Measurements from ENCODE around the gene IPMK. TPM values are rescaled to one million over a fixed set of nuclear protein-coding genes. Genes with fewer than 3 reads are reported as not detected.
A peak's percentile ranks its signal among the peaks of the same experiment; 100 is the strongest.
"Not testable (repeated sequence)": the region's sequence is repeated elsewhere in the genome, so short reads cannot be mapped to it uniquely, and the experiment has no call there.

Gene IPMK
- total and polyA plus RNA-seq, 2 donors (not counting 3 experiments of a cell fraction or from before 2014, with no cell fraction given) = 1.4 to 8.1 TPM

DNA sequence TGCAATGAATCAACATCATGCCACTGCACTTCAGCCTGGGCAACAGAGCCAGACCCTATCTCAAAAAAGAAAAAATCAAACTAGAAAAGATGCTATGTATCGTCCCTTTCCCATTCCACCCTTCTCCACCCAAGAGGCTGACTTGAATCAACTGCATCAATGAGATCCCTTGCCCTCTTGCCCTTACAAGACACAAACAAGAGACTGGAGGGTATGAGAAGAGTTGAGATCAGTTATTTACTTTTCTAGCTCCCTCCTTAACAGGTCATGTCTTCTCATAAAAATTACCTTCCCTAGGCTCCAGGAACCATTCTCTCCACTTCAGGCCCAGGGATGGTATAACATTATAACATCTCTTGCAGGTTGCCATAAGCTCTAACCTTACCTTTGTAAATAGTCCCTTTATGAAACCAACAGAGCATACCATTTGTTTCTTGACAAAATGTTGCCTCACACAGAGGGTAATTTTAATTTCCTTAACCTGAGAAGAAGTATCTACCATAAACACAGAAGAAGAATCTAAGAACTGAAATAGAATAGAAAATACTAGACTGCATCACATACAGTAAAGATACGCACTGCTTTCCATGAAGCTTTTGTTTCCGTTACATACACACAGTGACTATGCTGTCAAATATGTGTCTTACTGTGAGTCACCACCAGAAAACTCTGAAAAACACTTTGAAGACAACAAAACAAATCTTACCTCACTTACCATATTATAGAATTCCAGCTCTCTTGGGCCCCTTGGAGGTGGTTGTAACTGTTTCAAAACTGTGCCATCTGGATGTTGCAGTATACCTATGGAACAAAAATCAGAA lies 30.5 kb downstream of the IPMK start:
- intact Hi-C loops (cut with micrococcal nuclease) = loop anchor here (1.0 kb wide), 1 partner anchor 45 kb away; no protein-coding TSS in a partner anchor

DNA sequence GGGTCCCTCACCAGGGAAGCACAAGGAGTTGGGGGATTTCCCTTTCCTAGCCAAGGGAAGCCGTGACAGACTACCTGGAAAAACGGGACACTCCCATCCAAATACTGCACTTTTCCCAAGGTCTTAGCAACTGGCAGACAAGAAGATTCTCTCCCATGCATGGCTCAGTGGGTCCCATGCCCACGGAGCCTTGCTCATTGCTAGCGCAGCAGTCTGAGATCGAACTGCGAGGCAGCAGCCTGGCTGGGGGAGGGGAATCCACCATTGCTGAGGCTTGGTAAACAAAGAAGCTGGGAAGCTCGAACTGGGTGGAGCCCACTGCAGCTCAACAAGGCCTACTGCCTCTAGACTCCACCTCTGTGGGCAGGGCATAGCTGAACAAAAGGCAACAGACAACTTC lies 37.8 kb downstream of the IPMK start:
- H3K4me3 ChIP-seq (replicated peaks in 1 of 3; ENCODE audit: insufficient read depth in 1 of 3, low read depth in 1 of 3, low read length in 3 of 3); H3K4me1 ChIP-seq (ENCODE audit: control insufficient read depth, extremely low read depth, insufficient read depth, low read length); H3K79me2 ChIP-seq (ENCODE audit: control insufficient read depth, insufficient read depth, low read length); H3K27ac ChIP-seq (ENCODE audit: insufficient read depth, low read depth, low read length); H3K4me2 ChIP-seq (ENCODE audit: insufficient read depth, low read length); POLR2A ChIA-PET; H3K9ac ChIP-seq (replicated peaks; ENCODE audit: extremely low read depth, insufficient read depth, low read length); H2AFZ ChIP-seq (ENCODE audit: low read depth, low read length); intact Hi-C loops (cut with micrococcal nuclease); H3K9me1 ChIP-seq (replicated peaks; ENCODE audit: control insufficient read depth, extremely low read depth, insufficient read depth, low read length); H3K36me3 ChIP-seq (ENCODE audit: control insufficient read depth in 2 of 2, extremely low read depth in 1 of 2, insufficient read depth in 2 of 2, low read length in 2 of 2); dilution Hi-C loops (cut with MboI; ENCODE audit: extremely low pct_ligation_motif_present, low sequenced_read_pairs); H3K9me3 ChIP-seq (replicated peaks; ENCODE audit: control insufficient read depth, insufficient read depth, low read length); H4K20me1 ChIP-seq (replicated peaks; ENCODE audit: control insufficient read depth, extremely low read depth, insufficient read depth, low read length); H3K27me3 ChIP-seq (ENCODE audit: control insufficient read depth in 2 of 2, insufficient read depth in 2 of 2, low read length in 2 of 2); DNase-seq (ENCODE audit: low read depth, low spot score); FAIRE-seq; BruUV-seq (replicated peaks): not testable (repeated sequence)
- CTCF ChIA-PET = interaction anchor here (1.7 kb wide), 1 partner anchor 62 kb away, joined by 4 read pairs; no protein-coding TSS in a partner anchor

More for the DNA sequence above, 30.5 kb downstream of the IPMK start:
- H3K4me2 ChIP-seq (ENCODE audit: insufficient read depth, low read length) = peak overlapping the region; percentile 90
- no peaks in the 10 kb centered on the region for H4K20me1 ChIP-seq (replicated peaks; ENCODE audit: control insufficient read depth, extremely low read depth, insufficient read depth, low read length)
- H3K4me1 ChIP-seq (ENCODE audit: control insufficient read depth, extremely low read depth, insufficient read depth, low read length) = peaks cover 50% of the 10 kb centered on the region
- TF ChIP-seq MYC (IDR thresholded peaks at IDR 0.05; ENCODE audit: low read depth, low read length) (no peak), FOS (IDR thresholded peaks at IDR 0.05; ENCODE audit: borderline replicate concordance, insufficient read depth, low read length) (peak; percentile 92), JUN (IDR thresholded peaks at IDR 0.05; ENCODE audit: borderline replicate concordance, insufficient read depth, insufficient read length, low read depth) (peak; percentile 99)
- TF ChIP-seq, protein P1, sequence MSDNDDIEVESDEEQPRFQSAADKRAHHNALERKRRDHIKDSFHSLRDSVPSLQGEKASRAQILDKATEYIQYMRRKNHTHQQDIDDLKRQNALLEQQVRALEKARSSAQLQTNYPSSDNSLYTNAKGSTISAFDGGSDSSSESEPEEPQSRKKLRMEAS (IDR thresholded peaks at IDR 0.05; ENCODE audit: insufficient read depth, insufficient read length) = no peak
- CTCF ChIA-PET = interaction anchor here (1.0 to 1.8 kb wide), 8 partner anchors 8 to 147 kb away, joined by 3 to 13 read pairs (median 4); partner anchors contain the start of genes CISD1 and IPMK
- POLR2A ChIA-PET = interaction anchor here (0.5 to 0.9 kb wide), 3 partner anchors 26 to 50 kb away, joined by 3 to 6 read pairs (median 3); partner anchors contain the start of gene CISD1
- peaks cover 36% of the 10 kb centered on the region for H3K79me2 ChIP-seq (ENCODE audit: control insufficient read depth, insufficient read depth, low read length)
- no peaks in the 10 kb centered on the region for H3K27me3 ChIP-seq (ENCODE audit: control insufficient read depth in 2 of 2, insufficient read depth in 2 of 2, low read length in 2 of 2)
- peak overlapping the region; percentile 80 for H3K9ac ChIP-seq (replicated peaks; ENCODE audit: extremely low read depth, insufficient read depth, low read length)
- no peaks in the 10 kb centered on the region for H3K9me3 ChIP-seq (replicated peaks; ENCODE audit: control insufficient read depth, insufficient read depth, low read length)
- peak; percentile 88 for FAIRE-seq
- no peaks in the 10 kb centered on the region for H3K9me1 ChIP-seq (replicated peaks; ENCODE audit: control insufficient read depth, extremely low read depth, insufficient read depth, low read length)
- H3K4me3 ChIP-seq (replicated peaks in 1 of 3; ENCODE audit: insufficient read depth in 1 of 3, low read depth in 1 of 3, low read length in 3 of 3) = peak overlapping the region in 1 of 3 experiments; percentile 70
- TSS peak; percentile 1 for BruUV-seq (replicated peaks)
- DNase-seq (ENCODE audit: low read depth, low spot score) = peak; percentile 93
- dilution Hi-C loops (cut with MboI; ENCODE audit: extremely low pct_ligation_motif_present, low sequenced_read_pairs) = no loop called here
- H3K27ac ChIP-seq (ENCODE audit: insufficient read depth, low read depth, low read length) = peak overlapping the region; percentile 94
- no peaks in the 10 kb centered on the region for H3K36me3 ChIP-seq (ENCODE audit: control insufficient read depth in 2 of 2, extremely low read depth in 1 of 2, insufficient read depth in 2 of 2, low read length in 2 of 2)
- H2AFZ ChIP-seq (ENCODE audit: low read depth, low read length) = no peak overlapping the region

Data from endothelial cell of umbilical vein (primary cell).